Measurements from ENCODE around the gene TMCC2.
"Not testable (repeated sequence)": the region's sequence is repeated elsewhere in the genome, so short reads cannot be mapped to it uniquely, and the experiment has no call there.

TMCC2 gene, protein sequence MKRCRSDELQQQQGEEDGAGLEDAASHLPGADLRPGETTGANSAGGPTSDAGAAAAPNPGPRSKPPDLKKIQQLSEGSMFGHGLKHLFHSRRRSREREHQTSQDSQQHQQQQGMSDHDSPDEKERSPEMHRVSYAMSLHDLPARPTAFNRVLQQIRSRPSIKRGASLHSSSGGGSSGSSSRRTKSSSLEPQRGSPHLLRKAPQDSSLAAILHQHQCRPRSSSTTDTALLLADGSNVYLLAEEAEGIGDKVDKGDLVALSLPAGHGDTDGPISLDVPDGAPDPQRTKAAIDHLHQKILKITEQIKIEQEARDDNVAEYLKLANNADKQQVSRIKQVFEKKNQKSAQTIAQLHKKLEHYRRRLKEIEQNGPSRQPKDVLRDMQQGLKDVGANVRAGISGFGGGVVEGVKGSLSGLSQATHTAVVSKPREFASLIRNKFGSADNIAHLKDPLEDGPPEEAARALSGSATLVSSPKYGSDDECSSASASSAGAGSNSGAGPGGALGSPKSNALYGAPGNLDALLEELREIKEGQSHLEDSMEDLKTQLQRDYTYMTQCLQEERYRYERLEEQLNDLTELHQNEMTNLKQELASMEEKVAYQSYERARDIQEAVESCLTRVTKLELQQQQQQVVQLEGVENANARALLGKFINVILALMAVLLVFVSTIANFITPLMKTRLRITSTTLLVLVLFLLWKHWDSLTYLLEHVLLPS

DNA sequence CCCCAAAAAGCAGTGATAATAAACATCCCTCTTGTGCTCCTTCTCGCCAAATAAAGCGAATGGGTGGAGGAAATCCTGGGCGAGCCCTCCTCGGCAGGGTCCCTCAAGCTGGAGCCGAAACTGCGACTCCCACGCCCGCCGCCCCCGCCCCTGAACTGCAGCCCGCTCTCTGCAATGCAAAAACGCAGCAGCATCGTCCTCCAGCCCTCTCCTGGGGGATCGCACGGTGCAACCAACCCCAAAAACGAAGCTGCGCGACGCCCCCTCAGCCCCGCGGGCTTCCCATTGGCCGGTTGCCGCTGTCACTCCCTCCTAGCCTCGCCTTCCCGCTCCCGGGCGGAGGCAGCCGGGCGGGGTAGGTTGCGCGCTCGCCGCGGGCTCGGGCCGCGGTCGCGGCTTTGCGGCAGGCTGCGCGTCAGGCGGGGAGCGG, at the start of gene TMCC2:
Gene TMCC2 (plus strand): TSS at position 363 of the 430 bp plus-strand sequence. CDS start 619 bp downstream, outside the sequence.
- FAIRE-seq = no peak

DNA sequence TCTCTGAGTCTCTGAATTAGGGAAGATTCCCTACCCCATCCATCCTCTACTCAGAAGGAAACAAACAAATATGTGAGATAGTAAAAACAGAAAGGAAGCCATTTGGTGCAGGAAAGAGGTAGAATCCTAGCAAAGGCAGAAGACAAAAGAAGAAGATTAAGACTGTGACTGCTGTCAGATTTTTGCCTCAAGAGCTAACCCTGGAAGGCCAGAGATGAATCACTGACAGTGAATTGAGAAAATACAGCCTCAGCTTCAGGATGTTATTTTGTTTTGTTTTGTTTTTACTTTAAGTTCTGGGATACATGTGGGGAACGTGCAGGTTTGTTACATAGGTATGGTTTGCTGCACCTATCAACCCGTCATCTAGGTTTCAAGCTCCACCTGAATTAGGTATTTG, 47.9 kb upstream of the TMCC2 start:
- no peak for FAIRE-seq

GRCh38 chr1:205180331-205180730, 47.4 kb upstream of the TMCC2 start:
- FAIRE-seq = not testable (repeated sequence)

DNA sequence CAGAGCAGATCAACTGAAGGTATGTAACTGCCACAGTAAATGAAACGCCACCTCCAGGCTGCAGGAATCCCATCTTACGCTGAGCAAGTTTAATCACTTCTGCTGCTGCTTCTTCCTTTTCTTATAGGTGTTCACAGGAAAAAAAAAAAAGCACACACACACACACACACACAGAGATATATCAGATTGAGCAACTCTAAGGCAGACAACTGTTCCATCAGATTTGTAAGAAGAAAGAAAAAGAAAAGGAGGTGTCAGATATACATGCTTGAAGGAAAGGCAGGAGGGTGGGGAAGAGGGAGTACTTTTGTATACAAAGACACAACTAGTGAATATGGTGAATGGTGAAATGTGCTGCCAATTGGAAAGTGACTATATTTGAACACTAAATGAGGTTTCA, 44.8 kb upstream of the TMCC2 start:
- no peak for FAIRE-seq

- FAIRE-seq = no peak
These were observed 43.9 kb upstream of the TMCC2 start for GRCh38 chr1:205183676-205184335.

DNA sequence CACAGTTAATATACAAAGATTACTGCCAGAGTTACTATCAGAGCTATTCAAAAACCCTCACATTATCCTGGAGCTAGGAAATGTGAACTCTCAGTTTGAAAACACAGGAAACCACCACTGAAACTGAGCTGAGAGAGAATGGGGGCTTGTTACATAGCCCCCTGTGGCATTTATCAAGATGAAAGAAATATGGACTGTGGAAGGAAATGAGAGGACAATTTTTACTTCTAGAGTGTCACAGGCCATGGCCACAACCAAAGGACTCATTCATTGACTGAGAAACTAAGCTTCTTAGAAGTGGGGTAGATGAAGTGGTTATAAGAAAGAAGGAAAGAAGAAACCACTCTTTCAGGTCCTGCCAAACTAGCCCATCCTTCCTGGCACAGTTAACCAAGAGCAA, 41.6 kb upstream of the TMCC2 start:
- no peak for FAIRE-seq

DNA sequence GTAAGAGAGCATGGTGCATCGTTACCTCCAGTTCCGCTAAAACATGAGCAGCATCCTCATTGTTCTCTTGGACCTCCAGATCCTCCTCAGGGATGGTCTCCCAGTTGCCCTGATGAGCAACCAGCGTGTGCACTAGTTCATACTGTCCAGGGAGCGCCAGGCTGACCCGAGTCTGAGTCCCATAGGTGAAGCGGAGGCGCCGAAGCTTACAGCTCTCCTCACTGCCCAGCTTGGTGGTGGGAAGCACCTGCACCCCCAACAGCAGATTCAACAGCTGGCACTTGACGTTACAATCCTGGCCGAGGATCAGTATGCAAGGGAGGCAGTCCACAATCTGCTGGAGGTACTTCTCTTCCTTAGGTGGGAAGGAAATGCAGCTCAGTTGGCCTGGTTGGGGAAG, 40.3 kb upstream of the TMCC2 start:
- no peak for FAIRE-seq

DNA sequence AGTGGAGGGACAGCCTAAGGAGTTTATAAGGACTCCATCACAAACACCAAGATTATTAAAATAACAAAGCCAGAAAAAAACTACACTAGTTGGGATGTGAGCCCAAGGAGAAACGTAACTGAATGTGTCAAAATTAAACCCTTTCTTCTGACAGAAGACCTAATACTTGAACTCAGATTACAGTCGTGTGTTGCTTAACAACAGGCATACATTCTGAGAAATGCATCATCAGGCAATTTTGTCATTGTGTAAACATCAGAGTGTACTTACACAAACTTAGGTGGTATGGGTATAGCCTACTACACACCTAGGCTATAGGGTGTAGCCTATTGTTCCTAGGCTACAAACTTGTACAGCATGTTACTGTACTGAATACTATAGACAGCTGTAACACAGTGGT, 39.6 kb upstream of the TMCC2 start:
- FAIRE-seq = no peak

DNA sequence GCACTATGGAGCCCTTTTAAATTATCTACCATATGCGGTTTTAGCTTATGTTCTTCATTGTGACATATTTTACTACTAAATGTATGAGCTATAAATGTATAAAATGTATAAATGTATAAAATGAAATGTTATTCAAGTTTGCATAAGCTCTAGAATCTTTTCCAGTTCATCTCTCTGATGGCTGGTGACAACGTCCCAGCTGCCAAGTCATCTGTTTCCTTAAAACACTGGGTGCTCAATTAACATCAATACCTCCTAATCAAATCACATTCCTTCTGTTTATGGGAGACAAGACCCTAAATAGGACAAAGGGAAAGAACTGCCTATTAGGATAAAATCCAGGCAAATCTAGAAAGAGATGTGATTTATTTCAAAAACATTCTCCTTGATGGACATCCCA, 39.1 kb upstream of the TMCC2 start:
- no peak for FAIRE-seq

GRCh38 chr1:205189131-205189530, 38.6 kb upstream of the TMCC2 start:
- FAIRE-seq = no peak

DNA sequence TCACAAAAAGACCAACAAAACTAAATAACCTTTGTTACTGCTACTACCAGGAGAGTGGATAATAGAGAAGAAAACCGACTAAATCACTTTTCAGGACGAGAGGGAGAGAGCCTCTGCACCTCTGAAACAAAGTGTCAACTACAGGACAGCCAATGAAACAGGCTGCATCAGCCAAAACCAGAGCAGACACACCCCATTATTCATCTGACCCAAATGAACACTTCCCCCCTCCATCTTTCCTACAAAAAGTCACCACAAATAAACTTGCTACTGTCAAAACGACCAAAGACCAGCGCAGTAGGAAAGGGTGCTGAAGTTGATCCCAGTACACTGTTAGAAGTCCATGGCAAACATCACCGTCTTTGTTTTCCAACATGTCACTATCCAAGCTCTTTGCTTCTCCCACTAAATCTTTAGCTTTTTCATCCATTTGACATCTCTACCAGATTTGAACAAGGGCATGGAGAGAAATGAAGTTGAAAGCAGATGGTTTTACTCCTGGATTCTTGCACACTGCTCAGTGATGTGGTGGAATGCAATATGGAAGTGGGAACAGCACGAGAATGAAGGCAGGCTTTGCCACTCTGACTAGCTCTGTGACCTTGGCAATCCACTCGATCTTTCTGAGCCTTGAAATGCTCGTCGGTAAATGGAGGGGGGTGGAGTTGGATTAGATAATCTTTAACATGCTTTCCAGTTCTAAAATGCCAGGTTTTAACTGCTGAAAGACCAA, 36.7 kb upstream of the TMCC2 start:
- no peak for FAIRE-seq

DNA sequence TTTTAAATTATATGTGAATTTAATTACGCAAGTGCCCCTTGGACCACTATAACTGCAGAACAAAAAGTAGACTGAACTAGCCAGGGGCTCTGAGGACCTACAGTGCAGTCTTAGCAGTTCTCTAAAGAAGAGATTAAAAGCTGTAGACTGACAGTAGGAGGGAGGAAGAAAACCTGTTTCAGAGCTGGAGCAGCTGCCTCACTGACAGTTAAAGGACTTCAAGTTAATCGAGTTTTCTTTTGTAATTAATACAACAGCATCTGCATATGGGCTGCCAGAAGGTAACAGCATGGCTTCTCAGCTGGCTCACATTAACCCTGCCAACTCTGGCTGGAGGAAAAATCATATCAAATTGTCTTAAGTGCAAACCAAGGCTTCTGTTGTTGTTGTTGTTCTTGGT, 36.1 kb upstream of the TMCC2 start:
- no peak for FAIRE-seq

DNA sequence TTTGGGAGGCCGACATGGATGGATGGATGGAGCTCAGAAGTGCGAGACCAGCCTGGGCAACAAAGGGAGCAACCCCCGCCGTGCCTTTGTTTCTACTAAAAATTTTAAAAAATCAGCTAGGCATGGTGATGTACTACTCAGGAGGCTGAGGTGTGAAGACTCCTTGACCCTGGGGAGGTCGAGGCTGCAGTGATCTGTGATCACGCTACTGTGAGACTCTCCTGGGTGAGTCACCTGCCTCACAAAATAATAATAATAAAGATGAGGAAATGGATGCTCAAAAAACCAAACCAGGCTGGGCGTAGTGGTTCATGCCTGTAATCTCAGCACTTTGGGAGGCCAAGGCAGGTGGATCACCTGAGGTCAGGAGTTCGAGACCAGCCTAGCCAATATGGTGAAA, 35.5 kb upstream of the TMCC2 start:
- no peak for FAIRE-seq

DNA sequence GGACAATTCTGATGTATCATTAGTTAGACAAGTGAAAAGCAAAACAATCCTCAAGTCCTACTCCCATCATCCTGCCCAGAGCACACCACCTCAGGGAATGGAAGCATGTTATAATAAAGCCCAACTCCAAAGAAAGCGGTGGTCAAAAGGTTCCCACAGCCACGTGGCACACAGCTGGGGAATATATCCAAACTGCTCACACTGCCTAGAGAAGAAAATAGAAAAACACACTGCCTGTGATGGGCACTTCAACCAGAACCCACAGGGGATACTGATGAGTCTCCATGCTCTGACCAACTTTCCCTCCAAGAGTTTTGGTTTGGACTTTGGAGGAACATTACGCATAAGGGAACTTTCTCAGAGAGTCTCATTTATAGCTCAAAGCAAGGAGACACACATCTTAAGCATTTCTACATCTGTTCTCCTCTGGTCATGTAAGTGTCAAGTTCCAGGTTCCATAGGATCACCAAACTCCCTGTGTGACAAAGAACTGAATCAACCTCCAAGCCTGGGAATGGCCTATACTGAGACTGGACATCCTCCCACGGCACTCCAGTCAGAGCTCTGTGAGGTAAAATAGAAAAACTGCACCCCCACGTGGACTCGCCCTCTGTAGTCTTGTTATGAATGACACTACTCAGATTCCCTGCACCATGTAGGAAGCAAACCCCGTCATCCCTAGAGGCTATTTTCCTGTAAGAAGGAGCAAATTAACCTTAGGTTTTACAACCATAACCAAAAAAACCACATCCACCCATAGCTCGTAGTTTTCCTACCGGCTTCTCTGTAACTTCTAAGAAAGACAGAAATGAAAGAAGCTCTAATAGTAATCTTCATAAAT, 28.4 kb upstream of the TMCC2 start:
- peak; percentile 31 for FAIRE-seq

DNA sequence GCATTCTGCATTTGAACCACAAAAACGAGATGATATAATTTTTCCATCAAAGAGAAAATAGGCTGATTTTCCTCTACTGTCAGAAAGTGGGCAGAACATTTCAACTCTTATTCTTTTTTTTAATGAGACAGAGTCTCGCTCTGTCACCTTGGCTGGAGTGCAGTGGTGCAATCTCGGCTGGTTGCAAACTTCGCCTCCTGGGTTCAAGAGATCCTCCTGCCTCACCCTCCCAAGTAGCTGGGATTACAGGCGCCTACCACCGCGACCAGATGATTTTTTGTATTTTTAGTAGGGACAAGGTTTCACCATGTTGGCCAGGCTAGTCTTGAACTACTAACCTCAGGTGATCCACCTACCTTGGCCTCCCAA, 27.8 kb upstream of the TMCC2 start:
- no peak for FAIRE-seq

DNA sequence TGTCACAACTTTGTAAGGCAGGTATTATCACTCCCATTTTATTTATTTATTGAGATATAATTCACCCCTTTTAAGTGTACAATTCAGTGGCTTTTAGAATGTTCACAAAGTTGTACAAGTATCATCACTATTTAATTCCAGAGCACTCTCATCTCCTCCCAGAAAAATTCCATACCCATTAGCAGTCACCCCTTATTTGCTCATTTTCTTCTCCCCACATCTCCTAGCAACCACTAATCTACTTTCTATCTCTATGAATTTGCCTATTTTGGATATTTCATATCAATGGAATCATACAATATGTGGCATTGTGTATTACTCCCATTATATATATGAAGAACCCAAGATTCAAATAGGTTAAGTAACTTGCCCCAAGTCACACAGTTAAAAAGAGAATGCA, 23.2 kb upstream of the TMCC2 start:
- no peak for FAIRE-seq

GRCh38 chr1:205205055-205205454, 22.7 kb upstream of the TMCC2 start:
- no peak for FAIRE-seq

GRCh38 chr1:205208811-205209210, 18.9 kb upstream of the TMCC2 start:
- FAIRE-seq = no peak

- FAIRE-seq = no peak
These were observed 17.0 kb upstream of the TMCC2 start for GRCh38 chr1:205210756-205211168.

DNA sequence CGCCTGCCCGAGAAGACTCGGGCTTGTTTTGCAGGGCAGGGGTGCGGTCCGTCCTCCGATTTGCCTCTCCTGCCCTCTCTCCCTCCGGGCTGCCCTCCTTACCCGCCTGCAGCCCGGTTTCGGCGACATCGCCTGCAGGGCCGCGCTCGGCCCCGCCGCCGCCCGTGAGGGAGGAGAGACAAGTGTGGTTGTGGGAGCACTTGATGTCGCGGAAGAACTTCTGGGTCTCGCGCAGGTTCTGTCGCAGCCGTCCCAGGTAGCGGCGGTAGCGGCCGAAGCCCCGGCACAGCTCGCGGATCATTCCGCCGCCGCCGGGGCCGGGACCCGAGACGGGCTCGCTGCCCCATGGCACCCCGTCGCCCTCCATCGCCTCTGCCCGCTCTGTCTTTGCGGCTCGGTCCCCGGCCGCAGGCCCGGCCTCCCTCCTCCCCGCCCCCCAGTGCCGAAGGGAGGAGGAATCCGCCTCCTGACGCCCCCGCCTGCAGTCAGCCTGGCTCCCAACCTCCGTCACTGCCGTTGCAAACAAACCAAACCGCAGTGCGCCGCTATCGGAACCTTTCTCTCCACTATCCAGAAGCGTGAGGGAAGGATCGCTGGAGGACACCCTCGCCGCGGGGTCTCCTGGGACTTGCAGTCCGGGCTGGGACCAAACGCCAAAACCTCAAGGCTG, 16.4 kb upstream of the TMCC2 start, which contains the start of gene DSTYK:
Gene DSTYK (minus strand): TSS at position 534 of the 670 bp plus-strand sequence. CDS start 167 bp downstream, at position 367.
- peak; percentile 79 for FAIRE-seq

GRCh38 chr1:205211839-205212536, 15.8 kb upstream of the TMCC2 start:
- no peak for FAIRE-seq
